ENCODE data around the gene SETD1B.
"Not testable (repeated sequence)": the region's sequence is repeated elsewhere in the genome, so short reads cannot be mapped to it uniquely, and the experiment has no call there.

Gene SETD1B

DNA sequence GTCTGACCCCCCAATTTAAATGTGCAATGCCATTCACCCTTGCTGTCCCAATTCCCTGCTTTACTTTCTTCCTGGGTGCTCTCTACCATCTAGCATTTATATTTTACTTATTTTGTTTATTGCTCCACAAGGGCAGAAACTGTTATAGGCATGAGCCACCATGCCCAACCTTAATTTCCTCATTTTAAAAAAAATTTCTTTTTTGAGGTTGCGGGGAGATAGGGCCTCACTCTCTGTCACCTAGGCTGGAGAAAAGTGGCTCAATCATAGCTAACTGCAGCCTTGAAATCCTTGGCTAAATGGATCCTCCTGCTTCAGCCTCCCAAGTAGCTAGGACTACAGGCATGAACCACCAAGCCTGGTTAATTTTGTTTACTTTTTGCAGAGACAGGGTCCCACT lies 41.9 kb downstream of the SETD1B start:
- TF ChIP-seq, protein P1, sequence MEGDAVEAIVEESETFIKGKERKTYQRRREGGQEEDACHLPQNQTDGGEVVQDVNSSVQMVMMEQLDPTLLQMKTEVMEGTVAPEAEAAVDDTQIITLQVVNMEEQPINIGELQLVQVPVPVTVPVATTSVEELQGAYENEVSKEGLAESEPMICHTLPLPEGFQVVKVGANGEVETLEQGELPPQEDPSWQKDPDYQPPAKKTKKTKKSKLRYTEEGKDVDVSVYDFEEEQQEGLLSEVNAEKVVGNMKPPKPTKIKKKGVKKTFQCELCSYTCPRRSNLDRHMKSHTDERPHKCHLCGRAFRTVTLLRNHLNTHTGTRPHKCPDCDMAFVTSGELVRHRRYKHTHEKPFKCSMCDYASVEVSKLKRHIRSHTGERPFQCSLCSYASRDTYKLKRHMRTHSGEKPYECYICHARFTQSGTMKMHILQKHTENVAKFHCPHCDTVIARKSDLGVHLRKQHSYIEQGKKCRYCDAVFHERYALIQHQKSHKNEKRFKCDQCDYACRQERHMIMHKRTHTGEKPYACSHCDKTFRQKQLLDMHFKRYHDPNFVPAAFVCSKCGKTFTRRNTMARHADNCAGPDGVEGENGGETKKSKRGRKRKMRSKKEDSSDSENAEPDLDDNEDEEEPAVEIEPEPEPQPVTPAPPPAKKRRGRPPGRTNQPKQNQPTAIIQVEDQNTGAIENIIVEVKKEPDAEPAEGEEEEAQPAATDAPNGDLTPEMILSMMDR (IDR thresholded peaks at IDR 0.05; ENCODE audit: insufficient read depth, low read length, poor library complexity, severe bottlenecking), result no peak
- H3K36me3 ChIP-seq (ENCODE audit: control insufficient read depth, insufficient read depth, low read length), result no peaks in the 10 kb centered on the region
- no peak for DNase-seq (ENCODE audit: extremely low read depth, insufficient read length)
- H3K27me3 ChIP-seq (replicated peaks; ENCODE audit: control insufficient read depth, insufficient read depth, low read length), result no peaks in the 10 kb centered on the region
- H3K4me3 ChIP-seq (replicated peaks; ENCODE audit: low read depth, low read length), result no peak overlapping the region

DNA sequence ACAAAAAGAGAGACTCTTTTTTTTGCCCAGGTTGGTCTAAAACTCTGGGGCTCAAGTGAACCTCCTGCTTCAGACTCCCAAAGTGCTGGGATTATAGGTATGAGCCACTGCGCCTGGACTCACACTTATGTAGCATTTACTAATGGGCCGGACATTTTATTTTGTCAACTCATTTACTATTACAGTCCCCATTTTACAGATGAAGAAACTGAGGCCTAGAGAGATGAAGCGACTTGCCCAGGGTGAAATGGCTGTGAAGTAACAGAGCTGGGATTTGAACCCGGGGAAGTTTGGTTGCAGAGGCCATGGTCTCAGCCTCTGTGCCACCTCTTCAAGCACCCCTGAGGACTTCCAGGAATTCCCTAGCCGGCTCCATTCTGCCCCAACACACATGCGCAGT lies 45.4 kb downstream of the SETD1B start:
- H3K27me3 ChIP-seq (replicated peaks; ENCODE audit: control insufficient read depth, insufficient read depth, low read length), result no peaks in the 10 kb centered on the region
- H3K36me3 ChIP-seq (ENCODE audit: control insufficient read depth, insufficient read depth, low read length), result no peaks in the 10 kb centered on the region
- TF ChIP-seq, protein P1 (IDR thresholded peaks at IDR 0.05; ENCODE audit: insufficient read depth, low read length, poor library complexity, severe bottlenecking), result no peak
- DNase-seq (ENCODE audit: extremely low read depth, insufficient read length), result no peak
- no peak overlapping the region for H3K4me3 ChIP-seq (replicated peaks; ENCODE audit: low read depth, low read length)

DNA sequence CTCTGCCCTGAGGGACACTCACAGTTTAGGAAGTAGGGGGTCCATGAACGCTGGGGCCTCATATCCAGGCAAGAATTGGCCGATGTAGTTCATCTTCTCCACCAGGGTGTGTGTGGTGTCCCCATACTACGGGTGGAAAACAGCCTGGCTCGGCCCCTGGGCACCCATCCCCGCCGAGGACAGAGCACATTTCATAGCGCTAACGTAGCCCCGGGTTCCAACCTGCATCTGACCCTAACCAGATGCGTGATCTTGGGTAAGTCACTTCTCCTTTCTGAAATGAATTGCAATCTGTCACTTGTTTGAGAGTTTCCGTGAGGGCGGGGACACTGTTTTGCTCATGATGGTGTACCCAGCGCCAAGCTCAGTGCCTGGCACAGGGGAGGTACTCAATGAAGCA lies 45.9 kb downstream of the SETD1B start:
- Histone ChIP-seq H3K4me3 (replicated peaks; ENCODE audit: low read depth, low read length) (no peak overlapping the region), H3K36me3 (ENCODE audit: control insufficient read depth, insufficient read depth, low read length) (no peaks in the 10 kb centered on the region), H3K27me3 (replicated peaks; ENCODE audit: control insufficient read depth, insufficient read depth, low read length) (no peaks in the 10 kb centered on the region)
- TF ChIP-seq, protein P1 (IDR thresholded peaks at IDR 0.05; ENCODE audit: insufficient read depth, low read length, poor library complexity, severe bottlenecking), result no peak
- DNase-seq (ENCODE audit: extremely low read depth, insufficient read length), result no peak

- not testable (repeated sequence) for H3K27me3 ChIP-seq (replicated peaks; ENCODE audit: control insufficient read depth, insufficient read depth, low read length); DNase-seq (ENCODE audit: extremely low read depth, insufficient read length); H3K36me3 ChIP-seq (ENCODE audit: control insufficient read depth, insufficient read depth, low read length); H3K4me3 ChIP-seq (replicated peaks; ENCODE audit: low read depth, low read length)
These were observed 48.6 kb downstream of the SETD1B start for GRCh38 chr12:121852392-121852791.

- no peak for DNase-seq (ENCODE audit: extremely low read depth, insufficient read length)
- H3K27me3 ChIP-seq (replicated peaks; ENCODE audit: control insufficient read depth, insufficient read depth, low read length), result no peaks in the 10 kb centered on the region
- H3K4me3 ChIP-seq (replicated peaks; ENCODE audit: low read depth, low read length), result no peak overlapping the region
- no peaks in the 10 kb centered on the region for H3K36me3 ChIP-seq (ENCODE audit: control insufficient read depth, insufficient read depth, low read length)
- TF ChIP-seq, protein P1 (IDR thresholded peaks at IDR 0.05; ENCODE audit: insufficient read depth, low read length, poor library complexity, severe bottlenecking), result no peak
These were observed 53.8 kb downstream of the SETD1B start for GRCh38 chr12:121857322-121858246.

- no peaks in the 10 kb centered on the region for H3K36me3 ChIP-seq (ENCODE audit: control insufficient read depth, insufficient read depth, low read length)
- no peak for DNase-seq (ENCODE audit: extremely low read depth, insufficient read length)
- TF ChIP-seq, protein P1 (IDR thresholded peaks at IDR 0.05; ENCODE audit: insufficient read depth, low read length, poor library complexity, severe bottlenecking), result no peak
- no peaks in the 10 kb centered on the region for H3K27me3 ChIP-seq (replicated peaks; ENCODE audit: control insufficient read depth, insufficient read depth, low read length)
- no peak overlapping the region for H3K4me3 ChIP-seq (replicated peaks; ENCODE audit: low read depth, low read length)
These were observed 54.5 kb downstream of the SETD1B start for GRCh38 chr12:121858318-121858661.
